Hindlimb muscle (tissue), 1 donor: ENCODE measurements around the gene MRPL53. TPM values are rescaled to one million over a fixed set of nuclear protein-coding genes. Genes with fewer than 3 reads are reported as not detected.

Experiments used
- DNase-seq: peaks from one replicate; pipeline ENCODE4 v3.0.0-alpha.2; 2013
- polyA plus RNA-seq: library from polyadenylated mRNA; unstranded; fragments of 120-200 nt; gene quantifications from one replicate; pipeline ENCODE4 v1.2.1, GENCODE V29; 2013; ENCODE audit not compliant: insufficient read length

The MRPL53 gene
- polyA plus RNA-seq, 1 donor: 93.4 TPM

DNA sequence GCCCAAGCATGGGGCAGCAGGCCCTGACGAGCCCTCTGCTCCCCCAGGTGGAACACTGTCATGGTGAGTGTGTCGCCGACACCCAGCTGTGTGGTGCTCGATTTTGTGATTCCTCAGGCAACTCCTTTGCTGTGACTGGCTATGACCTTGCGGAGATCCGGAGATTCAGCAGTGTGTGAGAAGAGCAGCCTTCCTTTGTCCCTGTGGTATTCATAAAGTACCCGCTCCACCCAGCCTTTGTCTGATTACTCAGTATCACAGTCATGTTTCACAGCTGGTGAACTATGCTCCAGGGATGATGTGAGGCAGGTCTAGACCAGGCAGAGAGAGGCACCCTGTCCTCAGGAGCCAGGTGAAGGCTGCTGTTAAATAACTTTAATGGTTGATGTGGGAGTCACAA lies 47.0 kb downstream of the MRPL53 start:
- no peak for DNase-seq

DNA sequence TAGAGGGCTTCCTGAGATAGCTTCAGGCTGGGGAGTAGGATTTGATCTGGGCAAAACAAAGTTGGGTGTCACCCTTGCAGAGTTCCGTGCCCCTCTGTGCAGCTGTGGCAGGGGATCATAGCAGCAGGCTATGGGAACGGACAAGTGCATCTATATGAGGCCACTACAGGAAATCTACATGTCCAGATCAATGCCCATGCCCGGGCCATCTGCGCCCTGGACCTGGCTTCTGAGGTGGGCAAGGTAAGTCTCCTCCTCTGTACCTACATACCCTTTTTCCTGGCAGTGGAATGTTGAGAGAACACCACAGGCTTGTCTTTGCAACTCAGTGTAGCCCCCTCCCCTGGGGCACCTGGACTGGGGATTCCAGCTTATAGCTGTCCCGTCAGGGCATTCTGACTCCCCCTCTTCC lies 47.5 kb downstream of the MRPL53 start:
- DNase-seq: no peak

DNA sequence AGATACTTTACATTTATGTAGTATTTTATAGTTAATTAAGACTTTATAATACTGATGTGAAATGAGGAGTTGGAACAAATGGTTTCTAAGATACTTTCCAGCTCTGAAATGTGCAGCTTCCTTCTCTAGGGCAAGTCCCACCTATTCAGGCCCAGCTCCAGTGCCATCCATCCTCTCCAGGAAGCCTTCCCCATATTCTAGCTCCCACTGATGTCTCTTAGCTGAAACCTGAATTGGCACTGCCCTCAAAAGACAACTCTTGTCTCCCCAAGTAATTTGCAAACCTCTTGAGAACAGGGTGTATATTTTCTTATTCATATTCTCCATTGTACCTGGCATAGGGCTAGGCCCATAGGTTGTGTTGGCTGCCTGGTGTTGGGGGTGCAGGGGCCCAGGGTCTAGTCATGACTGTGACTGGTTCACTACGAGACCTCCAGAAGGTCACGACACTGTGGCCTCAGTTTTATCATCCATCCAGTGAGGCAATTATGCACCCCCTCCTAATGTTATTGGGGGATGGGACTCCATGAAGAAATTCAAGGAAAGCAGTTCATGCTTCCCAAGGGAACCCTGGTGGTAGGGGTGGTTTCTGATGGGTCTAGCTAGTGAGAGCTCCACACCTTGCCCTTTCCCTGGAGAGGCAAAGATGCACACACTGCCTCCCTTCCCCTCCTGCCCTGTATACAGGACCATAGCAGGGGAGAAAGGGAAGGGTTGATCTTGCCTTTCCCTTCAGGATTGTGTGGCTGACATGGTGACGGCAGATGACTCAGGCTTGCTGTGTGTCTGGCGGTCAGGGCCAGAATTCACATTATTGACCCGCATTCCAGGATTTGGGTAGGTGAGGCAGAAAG lies 48.1 kb downstream of the MRPL53 start:
- DNase-seq: no peak

DNA sequence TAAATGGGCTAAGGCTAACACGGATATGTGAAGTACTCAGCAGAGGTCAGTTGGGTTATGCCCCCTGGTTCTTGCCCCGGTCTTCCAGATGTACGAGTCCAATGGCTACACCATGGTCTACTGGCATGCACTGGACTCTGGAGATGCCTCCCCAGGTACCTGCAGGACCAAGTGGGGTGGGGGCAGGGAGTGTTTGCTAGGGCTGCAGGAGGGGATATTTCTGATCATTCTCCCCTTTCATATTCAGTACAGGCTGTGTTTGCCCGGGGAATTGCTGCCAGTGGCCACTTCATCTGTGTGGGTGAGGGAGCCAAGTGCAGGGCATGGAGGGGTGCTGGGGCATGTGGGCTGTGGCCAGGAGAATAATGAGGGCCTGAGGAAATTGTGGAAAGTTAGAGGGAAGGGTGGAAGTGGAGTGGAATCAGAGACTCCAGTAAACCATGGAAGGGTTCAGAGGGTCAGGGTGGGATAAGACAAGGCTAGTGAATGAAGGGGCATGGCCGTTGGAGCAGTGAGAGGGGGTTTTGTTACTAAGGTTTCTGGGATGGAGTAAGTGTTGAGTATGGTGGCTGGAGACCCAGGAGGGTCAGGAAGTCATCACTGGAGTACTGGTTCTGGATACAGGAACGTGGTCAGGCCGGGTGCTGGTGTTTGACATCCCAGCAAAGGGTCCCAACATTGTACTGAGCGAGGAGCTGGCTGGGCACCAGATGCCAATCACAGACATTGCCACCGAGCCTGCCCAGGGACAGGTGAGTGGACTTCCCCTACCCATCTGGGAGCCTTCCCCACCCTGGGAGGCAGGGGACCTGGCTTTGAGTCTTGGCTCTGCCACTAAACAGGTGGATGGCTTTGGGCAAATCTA lies 49.0 kb downstream of the MRPL53 start:
- no peak for DNase-seq

Other genes with a start within 250 kb of the MRPL53 start
- gene SLC4A5, start 129.3 kb downstream of the MRPL53 start, polyA plus RNA-seq: 2.9 TPM
- gene DCTN1, start 92.4 kb downstream of the MRPL53 start, polyA plus RNA-seq: 114 TPM
- 2.7 TPM for gene C2orf81, start 51.1 kb downstream of the MRPL53 start, polyA plus RNA-seq
- gene WDR54, start 51.0 kb downstream of the MRPL53 start, polyA plus RNA-seq: 9.9 TPM
- 60.4 TPM for gene RTKN, start 30.7 kb downstream of the MRPL53 start, polyA plus RNA-seq
- gene INO80B, start 17.6 kb downstream of the MRPL53 start, polyA plus RNA-seq: 23.7 TPM
- 62.4 TPM for gene WBP1, start 14.2 kb downstream of the MRPL53 start, polyA plus RNA-seq
- 34.5 TPM for gene MOGS, start 7.3 kb downstream of the MRPL53 start, polyA plus RNA-seq
- 11.3 TPM for gene CCDC142, start 10.3 kb upstream of the MRPL53 start, polyA plus RNA-seq
- gene TTC31, start 10.4 kb upstream of the MRPL53 start, polyA plus RNA-seq: 19.8 TPM
- gene LBX2, start 26.9 kb upstream of the MRPL53 start, polyA plus RNA-seq: 0.52 TPM
- 8.2 TPM for gene PCGF1, start 35.0 kb upstream of the MRPL53 start, polyA plus RNA-seq
- not detected for gene TLX2, start 41.8 kb upstream of the MRPL53 start, polyA plus RNA-seq
- 0.25 TPM for gene DQX1, start 53.6 kb upstream of the MRPL53 start, polyA plus RNA-seq
- gene AUP1, start 57.0 kb upstream of the MRPL53 start, polyA plus RNA-seq: 65.8 TPM
- 32.9 TPM for gene HTRA2, start 57.3 kb upstream of the MRPL53 start, polyA plus RNA-seq
- 7.8 TPM for gene LOXL3, start 81.3 kb upstream of the MRPL53 start, polyA plus RNA-seq
- 6.9 TPM for gene DOK1, start 82.0 kb upstream of the MRPL53 start, polyA plus RNA-seq
- gene M1AP, start 175.7 kb upstream of the MRPL53 start, polyA plus RNA-seq: 0.27 TPM
- gene SEMA4F, start 181.6 kb upstream of the MRPL53 start, polyA plus RNA-seq: 2.9 TPM